DND-41 (cell line): Measurements from ENCODE around the gene BLTP2.

Source experiments
- ATAC-seq: fragments of 200-7000 bp; cut with Tn5 transposase; 3 replicates; pipeline ENCODE4 v1.9.1; 2021; ENCODE audit warnings: low read depth; ENCODE audit not compliant: insufficient read depth
- DNase-seq: peaks from one replicate; pipeline ENCODE4 v3.0.0-alpha.2; 2020
- H2AFZ ChIP-seq: 2 replicates; pipeline ENCODE4 v1.6.0; 2012; ENCODE audit warnings: low read depth, low read length
- H3K27ac ChIP-seq: 2 replicates; pipeline ENCODE4 v1.5.1; 2012; ENCODE audit warnings: low read length, inconsistent platforms
- H3K27me3 ChIP-seq: fragments of 200-600 bp; sonication (generic); 2 replicates; pipeline ENCODE4 v1.6.0; 2012; ENCODE audit warnings: low read length, mild to moderate bottlenecking, inconsistent platforms; ENCODE audit not compliant: insufficient read depth, poor library complexity
- H3K36me3 ChIP-seq: 2 replicates; pipeline ENCODE4 v1.5.1; 2012; ENCODE audit warnings: low read length, inconsistent platforms; ENCODE audit not compliant: insufficient read depth
- H3K4me1 ChIP-seq: 2 replicates; pipeline ENCODE4 v1.5.1; 2012; ENCODE audit warnings: mild to moderate bottlenecking, low read length; ENCODE audit not compliant: insufficient read depth
- H3K4me2 ChIP-seq: 2 replicates; pipeline ENCODE4 v1.6.0; 2012; ENCODE audit warnings: mild to moderate bottlenecking, moderate library complexity, low read length, inconsistent platforms; ENCODE audit not compliant: insufficient read depth
- H3K4me3 ChIP-seq, 2 experiments: fragments of 200-600 bp in 1 of 2; shearing (Covaris generic) in 1 of 2; 2 replicates each; pipeline ENCODE4 v1.5.1; 2012 to 2016; ENCODE audit warnings: inconsistent platforms in 2 of 2, low read length in 2 of 2, mild to moderate bottlenecking in 2 of 2, low read depth in 1 of 2, moderate library complexity in 1 of 2
- H3K79me2 ChIP-seq: 2 replicates; pipeline ENCODE4 v1.6.0; 2012; ENCODE audit warnings: low read length, inconsistent platforms; ENCODE audit not compliant: insufficient read depth
- H3K9ac ChIP-seq: 2 replicates; pipeline ENCODE4 v1.6.0; 2012; ENCODE audit warnings: low read depth, mild to moderate bottlenecking, inconsistent platforms, low read length, moderate library complexity
- H3K9me3 ChIP-seq: 2 replicates; pipeline ENCODE4 v1.5.1; 2012; ENCODE audit warnings: low read length, moderate library complexity, mild to moderate bottlenecking, inconsistent platforms; ENCODE audit not compliant: insufficient read depth, severe bottlenecking
- H4K20me1 ChIP-seq: 2 replicates; pipeline ENCODE4 v1.6.0; 2012; ENCODE audit warnings: low read length; ENCODE audit not compliant: insufficient read depth
- CTCF ChIP-seq: IDR thresholded peaks from 2 replicates; pipeline ENCODE4 v1.5.1; 2012; ENCODE audit warnings: borderline replicate concordance, low read length, moderate library complexity, mild to moderate bottlenecking; ENCODE audit not compliant: poor library complexity, severe bottlenecking; ENCODE audit errors: extremely low read depth
- EZH2 ChIP-seq: IDR thresholded peaks from 3 replicates; pipeline ENCODE4 v1.6.1; 2012; ENCODE audit warnings: borderline replicate concordance, low read depth, mild to moderate bottlenecking, moderate library complexity, low read length, inconsistent platforms; ENCODE audit not compliant: severe bottlenecking

Gene BLTP2

DNA sequence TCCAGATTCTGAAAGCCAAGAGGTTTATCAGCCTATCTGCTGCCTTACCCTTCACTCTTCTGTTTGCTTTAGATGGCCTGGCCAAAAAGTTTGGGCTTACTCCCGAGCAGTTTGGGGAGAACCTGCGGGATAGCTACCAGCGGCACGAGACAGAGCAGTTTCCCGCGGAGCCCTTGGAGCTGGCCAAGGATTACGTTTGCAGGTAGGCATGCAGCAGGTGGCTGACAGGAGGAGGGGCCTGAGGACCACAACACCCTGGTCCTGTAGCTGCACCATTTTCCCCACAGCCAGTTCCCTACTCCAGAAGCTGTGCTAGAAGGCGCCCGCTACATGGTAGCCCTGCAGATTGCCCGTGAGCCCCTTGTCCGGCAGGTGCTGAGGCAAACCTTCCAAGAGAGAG lies 37.7 kb upstream of the BLTP2 start:
- DNase-seq (no peak), ATAC-seq (no peak)
- H3K4me3 ChIP-seq = no peak overlapping the region
- H2AFZ ChIP-seq = no peak overlapping the region
- no peaks in the 10 kb centered on the region for H3K27me3 ChIP-seq
- no peaks in the 10 kb centered on the region for H3K4me1 ChIP-seq
- H3K27ac ChIP-seq = no peak overlapping the region
- TF ChIP-seq EZH2 (no peak), CTCF (no peak)
- no peak overlapping the region for H3K9ac ChIP-seq
- peaks cover 98% of the 10 kb centered on the region for H3K36me3 ChIP-seq
- no peak overlapping the region for H3K4me2 ChIP-seq
- H3K79me2 ChIP-seq = no peaks in the 10 kb centered on the region
- no peaks in the 10 kb centered on the region for H3K9me3 ChIP-seq
- peaks cover 2% of the 10 kb centered on the region; the same call in 1 of the 2 replicates for H4K20me1 ChIP-seq

DNA sequence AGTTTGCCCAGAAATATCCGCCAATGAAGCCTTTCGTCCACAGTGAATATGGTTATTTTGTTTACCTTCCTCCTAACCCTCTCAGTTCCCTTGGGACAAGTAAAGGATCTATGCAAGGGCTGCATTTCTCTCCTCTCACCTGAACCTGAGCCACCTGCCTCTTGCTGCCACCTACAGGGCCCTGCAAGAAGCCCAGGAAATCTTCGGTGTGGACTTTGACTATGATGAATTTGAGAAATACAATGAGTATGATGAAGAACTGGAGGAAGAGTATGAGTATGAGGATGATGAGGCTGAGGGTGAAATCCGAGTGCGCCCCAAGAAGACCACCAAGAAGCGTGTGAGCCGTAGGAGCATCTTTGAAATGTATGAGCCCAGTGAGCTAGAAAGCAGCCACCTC lies 31.0 kb upstream of the BLTP2 start:
- Histone ChIP-seq H3K4me1 (no peaks in the 10 kb centered on the region), H2AFZ (no peak overlapping the region), H3K9me3 (no peaks in the 10 kb centered on the region), H3K4me3 (no peak overlapping the region), H3K36me3 (peaks cover 98% of the 10 kb centered on the region), H3K9ac (no peak overlapping the region), H3K27me3 (no peaks in the 10 kb centered on the region), H4K20me1 (peaks cover 4% of the 10 kb centered on the region; the same call in 1 of the 2 replicates), H3K27ac (no peak overlapping the region), H3K79me2 (peaks cover 2% of the 10 kb centered on the region; the same call in 1 of the 2 replicates), H3K4me2 (no peak overlapping the region)
- no peak for DNase-seq
- TF ChIP-seq CTCF (peak; percentile 43), EZH2 (no peak)
- no peak for ATAC-seq

GRCh38 chr17:28675490-28675889 lies 30.5 kb upstream of the BLTP2 start:
- peaks cover 96% of the 10 kb centered on the region for H3K36me3 ChIP-seq
- no peak overlapping the region for H3K9ac ChIP-seq
- no peak overlapping the region for H3K4me2 ChIP-seq
- H4K20me1 ChIP-seq = peaks cover 4% of the 10 kb centered on the region; the same call in 1 of the 2 replicates
- ATAC-seq (no peak), DNase-seq (no peak)
- TF ChIP-seq EZH2 (no peak), CTCF (no peak)
- H2AFZ ChIP-seq = no peak overlapping the region
- H3K4me3 ChIP-seq = no peak overlapping the region
- H3K79me2 ChIP-seq = peaks cover 5% of the 10 kb centered on the region; the same call in 1 of the 2 replicates
- no peaks in the 10 kb centered on the region for H3K4me1 ChIP-seq
- no peaks in the 10 kb centered on the region for H3K9me3 ChIP-seq
- no peaks in the 10 kb centered on the region for H3K27me3 ChIP-seq
- no peak overlapping the region for H3K27ac ChIP-seq

GRCh38 chr17:28669918-28670317 lies 25.0 kb upstream of the BLTP2 start:
- Histone ChIP-seq H3K36me3 (peaks cover 81% of the 10 kb centered on the region), H3K27ac (no peak overlapping the region), H3K79me2 (peaks cover 56% of the 10 kb centered on the region), H3K4me3 (no peak overlapping the region), H3K4me1 (peaks cover 4% of the 10 kb centered on the region), H3K9ac (no peak overlapping the region), H3K27me3 (no peaks in the 10 kb centered on the region), H2AFZ (no peak overlapping the region), H3K4me2 (no peak overlapping the region), H4K20me1 (peaks cover 22% of the 10 kb centered on the region; the same call in 1 of the 2 replicates), H3K9me3 (no peaks in the 10 kb centered on the region)
- TF ChIP-seq CTCF (no peak), EZH2 (no peak)
- DNase-seq (no peak), ATAC-seq (no peak)
